Measurements from ENCODE around the gene TMEM106C. TPM values are rescaled to one million over a fixed set of nuclear protein-coding genes. Genes with fewer than 3 reads are reported as not detected.

Gene TMEM106C
- total and polyA plus RNA-seq, 10 of the 15 experiments (the other 5 are each of a cell fraction or from before 2014, with no cell fraction given) = 90.2 to 280 (median 161) TPM

DNA sequence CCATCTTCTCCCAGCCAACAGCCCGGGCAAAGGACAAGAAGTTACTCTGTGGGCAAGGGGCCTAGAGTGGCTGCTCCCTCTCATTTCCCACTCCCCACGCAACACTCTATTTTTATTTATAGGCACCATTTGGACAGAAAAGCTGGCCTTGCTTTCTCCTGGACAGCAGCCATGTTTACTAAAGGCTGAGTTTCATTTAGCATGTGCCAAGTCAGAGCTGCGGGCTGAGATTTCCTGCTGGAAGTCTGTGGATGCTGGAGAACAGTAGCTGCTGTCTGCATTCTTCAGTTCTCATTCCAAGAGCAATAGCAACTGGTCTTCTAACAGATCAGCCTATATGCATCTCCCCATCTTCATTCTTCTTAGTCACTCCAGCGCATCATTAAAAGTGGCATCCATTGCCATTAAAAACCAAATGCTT lies 32.6 kb downstream of the TMEM106C start:
- no peak overlapping the region for H3K27ac ChIP-seq (ENCODE audit: control insufficient read depth, insufficient read depth)
- ATAC-seq = no peak
- SMC1A ChIA-PET (ENCODE audit: uncharacterized antibody, unreplicated experiment) = no interaction called here

More for the DNA sequence above, 32.6 kb downstream of the TMEM106C start:
- intact Hi-C loops (cut with micrococcal nuclease; ENCODE audit: unreplicated experiment) = no loop called here
- no peak overlapping the region for H3K4me3 ChIP-seq
- H3K9me3 ChIP-seq (replicated peaks; ENCODE audit: control insufficient read depth, insufficient read depth, low read length) = no peaks in the 10 kb centered on the region
- BruUV-seq (replicated peaks) = no TSS peak
- 58% methylated on average over 4 of the region's 4 CpGs for WGBS (ENCODE audit: insufficient coverage, insufficient replicate concordance, low lambda C conversion rate, missing lambda C conversion rate)
- DNase-seq (ENCODE audit: low read depth, low spot score) (no peak), FAIRE-seq (no peak)
- H3K79me2 ChIP-seq (ENCODE audit: control insufficient read depth, insufficient read depth, low read length) = no peaks in the 10 kb centered on the region
- peaks cover 3 to 7% of the 10 kb centered on the region in 2 experiments; a peak in 3 of 4 replicates for H3K27me3 ChIP-seq (replicated peaks in 1 of 2; ENCODE audit: control insufficient read depth in 2 of 2, insufficient read depth in 2 of 2, low read length in 1 of 2)
- H3K4me2 ChIP-seq (ENCODE audit: control insufficient read depth, insufficient read depth) = no peak overlapping the region
- ChIA-PET POLR2A (no interaction called here), CTCF (interaction anchor here (0.7 kb wide), 1 partner anchor 1307 kb away, joined by 3 read pairs; no protein-coding TSS in a partner anchor), RAD21 (ENCODE audit: unreplicated experiment) (no interaction called here)
- in situ Hi-C loops (cut with MboI) = no loop called here
- TF ChIP-seq SIX5 (IDR thresholded peaks at IDR 0.05; ENCODE audit: low read depth, low read length, severe bottlenecking) = no peak
- no peak for TF ChIP-seq ZNF274 (IDR thresholded peaks at IDR 0.05; ENCODE audit: insufficient read depth, insufficient read length)
- TF ChIP-seq, protein P1, sequence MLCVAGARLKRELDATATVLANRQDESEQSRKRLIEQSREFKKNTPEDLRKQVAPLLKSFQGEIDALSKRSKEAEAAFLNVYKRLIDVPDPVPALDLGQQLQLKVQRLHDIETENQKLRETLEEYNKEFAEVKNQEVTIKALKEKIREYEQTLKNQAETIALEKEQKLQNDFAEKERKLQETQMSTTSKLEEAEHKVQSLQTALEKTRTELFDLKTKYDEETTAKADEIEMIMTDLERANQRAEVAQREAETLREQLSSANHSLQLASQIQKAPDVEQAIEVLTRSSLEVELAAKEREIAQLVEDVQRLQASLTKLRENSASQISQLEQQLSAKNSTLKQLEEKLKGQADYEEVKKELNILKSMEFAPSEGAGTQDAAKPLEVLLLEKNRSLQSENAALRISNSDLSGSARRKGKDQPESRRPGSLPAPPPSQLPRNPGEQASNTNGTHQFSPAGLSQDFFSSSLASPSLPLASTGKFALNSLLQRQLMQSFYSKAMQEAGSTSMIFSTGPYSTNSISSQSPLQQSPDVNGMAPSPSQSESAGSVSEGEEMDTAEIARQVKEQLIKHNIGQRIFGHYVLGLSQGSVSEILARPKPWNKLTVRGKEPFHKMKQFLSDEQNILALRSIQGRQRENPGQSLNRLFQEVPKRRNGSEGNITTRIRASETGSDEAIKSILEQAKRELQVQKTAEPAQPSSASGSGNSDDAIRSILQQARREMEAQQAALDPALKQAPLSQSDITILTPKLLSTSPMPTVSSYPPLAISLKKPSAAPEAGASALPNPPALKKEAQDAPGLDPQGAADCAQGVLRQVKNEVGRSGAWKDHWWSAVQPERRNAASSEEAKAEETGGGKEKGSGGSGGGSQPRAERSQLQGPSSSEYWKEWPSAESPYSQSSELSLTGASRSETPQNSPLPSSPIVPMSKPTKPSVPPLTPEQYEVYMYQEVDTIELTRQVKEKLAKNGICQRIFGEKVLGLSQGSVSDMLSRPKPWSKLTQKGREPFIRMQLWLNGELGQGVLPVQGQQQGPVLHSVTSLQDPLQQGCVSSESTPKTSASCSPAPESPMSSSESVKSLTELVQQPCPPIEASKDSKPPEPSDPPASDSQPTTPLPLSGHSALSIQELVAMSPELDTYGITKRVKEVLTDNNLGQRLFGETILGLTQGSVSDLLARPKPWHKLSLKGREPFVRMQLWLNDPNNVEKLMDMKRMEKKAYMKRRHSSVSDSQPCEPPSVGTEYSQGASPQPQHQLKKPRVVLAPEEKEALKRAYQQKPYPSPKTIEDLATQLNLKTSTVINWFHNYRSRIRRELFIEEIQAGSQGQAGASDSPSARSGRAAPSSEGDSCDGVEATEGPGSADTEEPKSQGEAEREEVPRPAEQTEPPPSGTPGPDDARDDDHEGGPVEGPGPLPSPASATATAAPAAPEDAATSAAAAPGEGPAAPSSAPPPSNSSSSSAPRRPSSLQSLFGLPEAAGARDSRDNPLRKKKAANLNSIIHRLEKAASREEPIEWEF (IDR thresholded peaks at IDR 0.05; ENCODE audit: insufficient replicate concordance, low read depth, low read length) = no peak
- TF ChIP-seq ATF7 (IDR thresholded peaks at IDR 0.05; ENCODE audit: low read depth) = no peak
- no peak for TF ChIP-seq NR2C2 (IDR thresholded peaks at IDR 0.05; ENCODE audit: borderline replicate concordance, control insufficient read depth, insufficient read length, low read depth)
- no peak for TF ChIP-seq BRCA1 (IDR thresholded peaks at IDR 0.05; ENCODE audit: low read depth, low read length)
- TF ChIP-seq ZNF384 (IDR thresholded peaks at IDR 0.05; ENCODE audit: borderline replicate concordance, low read depth, low read length) = no peak
- no peak for TF ChIP-seq ETV6 (conservative IDR thresholded peaks at IDR 0.05 in 1 of 2, IDR thresholded peaks at IDR 0.05 in 1 of 2; ENCODE audit: borderline replicate concordance in 1 of 2, low read depth in 1 of 2)
- TF ChIP-seq RELA (IDR thresholded peaks at IDR 0.05; ENCODE audit: borderline replicate concordance, partially characterized antibody) = no peak
- H3K9ac ChIP-seq (ENCODE audit: control insufficient read depth, insufficient read depth, low read length) = no peak overlapping the region
- no peaks in the 10 kb centered on the region for H4K20me1 ChIP-seq (ENCODE audit: control insufficient read depth, insufficient read depth)
- H3K36me3 ChIP-seq (ENCODE audit: control insufficient read depth in 2 of 2, insufficient read depth in 2 of 2, low read length in 1 of 2) = no peaks in the 10 kb centered on the region
- H2AFZ ChIP-seq (ENCODE audit: control insufficient read depth, low read depth, low read length) = no peak overlapping the region
- no peaks in the 10 kb centered on the region for H3K4me1 ChIP-seq (ENCODE audit: control insufficient read depth, insufficient read depth, low read length)

Measured in GM12878 (cell line).